IPS-15b (cell line): ENCODE measurements around the gene CA11.
"Not testable (repeated sequence)": the region's sequence is repeated elsewhere in the genome, so short reads cannot be mapped to it uniquely, and the experiment has no call there.

Source experiments
- H3K27me3 ChIP-seq: one replicate; pipeline ENCODE4 v1.6.1; 2013; ENCODE audit warnings: low read length; ENCODE audit not compliant: control insufficient read depth, insufficient read depth
- H3K36me3 ChIP-seq: one replicate; pipeline ENCODE4 v1.6.1; 2013; ENCODE audit warnings: low read length; ENCODE audit not compliant: control insufficient read depth, insufficient read depth
- H3K4me1 ChIP-seq: one replicate; pipeline ENCODE4 v1.6.1; 2013; ENCODE audit warnings: mild to moderate bottlenecking, low read length; ENCODE audit not compliant: control insufficient read depth, insufficient read depth
- H3K4me3 ChIP-seq: one replicate; pipeline ENCODE4 v1.5.1; 2013; ENCODE audit warnings: low read depth, low read length
- H3K9ac ChIP-seq: one replicate; pipeline ENCODE4 v1.6.1; 2013; ENCODE audit warnings: low read depth, mild to moderate bottlenecking, low read length
- H3K9me3 ChIP-seq: one replicate; pipeline ENCODE4 v1.6.1; 2013; ENCODE audit warnings: mild to moderate bottlenecking, low read length; ENCODE audit not compliant: control insufficient read depth, insufficient read depth

CA11 gene

DNA sequence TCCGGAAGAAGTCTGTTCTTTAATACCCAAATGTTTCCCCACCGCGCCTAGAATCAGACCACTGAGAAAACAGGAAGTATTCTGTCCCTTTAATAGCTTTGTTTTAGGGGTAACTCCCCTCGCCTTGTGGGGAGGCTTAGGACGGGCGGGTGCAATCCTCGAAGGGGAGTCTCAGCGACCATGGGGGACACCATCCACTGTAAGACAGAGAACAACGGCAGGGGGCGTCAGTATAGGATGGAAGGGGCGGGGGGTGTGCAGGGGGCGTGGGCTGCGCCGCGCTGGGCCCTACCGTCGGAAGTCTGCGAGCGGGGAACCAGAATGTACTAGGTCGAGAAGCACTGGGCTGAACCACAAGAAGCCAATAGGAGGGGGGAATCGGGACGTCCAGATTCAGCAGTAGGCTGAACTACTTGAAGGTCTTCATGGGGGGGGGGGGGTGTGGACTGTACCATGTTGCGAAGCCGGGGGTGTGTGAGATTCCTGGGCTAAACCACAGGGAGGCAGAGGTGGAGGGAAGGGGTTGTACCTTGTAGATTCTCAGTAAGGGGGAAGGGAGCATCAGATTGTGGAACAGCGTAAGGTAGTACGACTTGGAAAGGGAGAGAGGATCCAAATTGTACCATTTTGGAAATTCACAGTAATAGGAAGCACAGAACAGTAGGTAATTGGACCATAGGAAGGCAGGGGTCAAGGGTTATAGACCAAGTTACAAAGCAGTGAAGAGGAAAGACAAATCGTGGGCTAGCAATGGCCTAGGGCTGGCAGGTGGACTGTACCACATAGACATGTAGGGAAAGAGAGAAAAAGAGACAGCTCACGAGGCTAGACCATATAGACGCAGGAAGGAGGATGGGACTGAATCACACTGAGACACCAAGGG is 7.8 kb downstream of the CA11 start:
- Histone ChIP-seq H3K9me3 (no peaks in the 10 kb centered on the region), H3K9ac (peak overlapping the region; percentile 87), H3K36me3 (no peaks in the 10 kb centered on the region), H3K4me3 (peak overlapping the region; percentile 84), H3K4me1 (peaks cover 11% of the 10 kb centered on the region), H3K27me3 (no peaks in the 10 kb centered on the region)

DNA sequence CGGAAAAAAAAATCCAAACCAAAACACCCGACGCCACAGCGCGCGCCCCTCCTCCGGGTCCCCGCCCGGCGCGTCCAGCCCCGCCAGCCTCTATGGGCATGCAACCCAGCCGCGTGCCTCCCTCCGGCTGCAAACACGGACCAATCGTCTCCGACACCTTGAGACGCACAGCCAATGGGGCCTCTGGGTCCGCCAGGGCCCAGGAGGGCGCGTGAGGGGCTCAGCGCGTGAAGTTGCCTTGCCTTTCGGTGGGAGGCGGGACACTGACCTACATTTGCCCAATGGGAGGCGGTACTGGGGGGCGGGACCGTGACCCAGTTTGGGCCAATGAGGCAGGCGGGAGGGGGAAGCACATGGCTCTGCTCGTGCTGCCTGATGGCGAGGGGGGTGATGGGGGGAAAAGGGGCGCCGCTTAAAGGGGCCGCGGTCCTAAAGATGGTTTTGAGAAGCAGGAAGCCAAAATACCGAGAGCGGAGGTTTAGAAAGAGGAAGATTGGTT is 8.5 kb downstream of the CA11 start:
- Histone ChIP-seq H3K27me3 (no peaks in the 10 kb centered on the region), H3K4me3 (peak overlapping the region; percentile 78), H3K9ac (peak overlapping the region; percentile 87), H3K9me3 (no peaks in the 10 kb centered on the region), H3K4me1 (peaks cover 11% of the 10 kb centered on the region), H3K36me3 (peaks cover 3% of the 10 kb centered on the region)

DNA sequence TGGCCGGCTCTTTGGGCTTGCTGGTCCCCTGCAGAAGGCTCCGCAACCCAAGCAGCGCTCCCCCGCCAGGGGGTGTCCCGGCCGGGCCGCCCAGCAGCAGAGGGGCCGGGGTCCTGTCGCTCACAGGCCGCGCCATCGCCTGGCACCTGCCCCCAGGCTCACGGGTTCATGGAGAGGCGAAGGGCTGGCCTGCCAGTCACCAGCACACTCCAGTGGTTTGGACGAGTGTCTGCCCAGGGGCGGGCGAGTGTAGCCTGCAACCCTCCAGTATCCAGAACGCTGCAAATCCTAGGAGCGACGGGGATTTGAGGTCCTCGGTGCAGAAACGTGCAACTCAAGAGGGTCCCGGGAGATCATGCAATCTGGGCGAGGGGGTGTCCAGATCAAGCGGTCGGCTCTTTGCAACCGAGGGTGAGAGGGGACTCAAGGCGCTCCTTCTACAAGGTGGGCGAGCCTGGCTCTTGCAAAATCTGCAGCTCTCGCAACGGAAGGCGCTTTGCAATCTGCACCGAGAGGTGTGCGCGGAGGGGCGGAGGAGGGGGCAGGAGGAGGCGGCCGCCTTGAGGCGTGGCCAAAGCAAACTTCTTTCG is 9.0 kb downstream of the CA11 start, which contains the start of gene DBP:
TSS of gene DBP (minus strand) at position 521 of the 590 bp plus-strand sequence. CDS start at position 136, 385 bp downstream.
- peak within 1 kb of the TSS; percentile 87 for H3K9ac ChIP-seq
- H3K4me1 ChIP-seq = peaks cover 11% of the 10 kb centered on the region
- no peaks in the 10 kb centered on the region for H3K9me3 ChIP-seq
- peak within 1 kb of the TSS; percentile 78 for H3K4me3 ChIP-seq
- peaks cover 6% of the 10 kb centered on the region for H3K36me3 ChIP-seq
- no peaks in the 10 kb centered on the region for H3K27me3 ChIP-seq

- no peaks in the 10 kb centered on the region for H3K9me3 ChIP-seq
- H3K36me3 ChIP-seq = peaks cover 6% of the 10 kb centered on the region
- H3K27me3 ChIP-seq = no peaks in the 10 kb centered on the region
- no peak overlapping the region for H3K9ac ChIP-seq
- H3K4me3 ChIP-seq = peak overlapping the region; percentile 71
- peaks cover 11% of the 10 kb centered on the region for H3K4me1 ChIP-seq
Measured at GRCh38 chr19:48635966-48636858, 9.8 kb downstream of the CA11 start.

- Histone ChIP-seq H3K9ac (no peak overlapping the region), H3K9me3 (no peaks in the 10 kb centered on the region), H3K27me3 (no peaks in the 10 kb centered on the region), H3K4me3 (peak overlapping the region; percentile 71), H3K36me3 (peaks cover 6% of the 10 kb centered on the region), H3K4me1 (peaks cover 11% of the 10 kb centered on the region)
Measured at GRCh38 chr19:48635263-48635965, 10.6 kb downstream of the CA11 start.

GRCh38 chr19:48634424-48635262 is 11.3 kb downstream of the CA11 start:
- no peaks in the 10 kb centered on the region for H3K9me3 ChIP-seq
- no peak overlapping the region for H3K9ac ChIP-seq
- H3K27me3 ChIP-seq = no peaks in the 10 kb centered on the region
- H3K36me3 ChIP-seq = peaks cover 6% of the 10 kb centered on the region
- peak overlapping the region; percentile 63 for H3K4me3 ChIP-seq
- H3K4me1 ChIP-seq = peaks cover 9% of the 10 kb centered on the region

DNA sequence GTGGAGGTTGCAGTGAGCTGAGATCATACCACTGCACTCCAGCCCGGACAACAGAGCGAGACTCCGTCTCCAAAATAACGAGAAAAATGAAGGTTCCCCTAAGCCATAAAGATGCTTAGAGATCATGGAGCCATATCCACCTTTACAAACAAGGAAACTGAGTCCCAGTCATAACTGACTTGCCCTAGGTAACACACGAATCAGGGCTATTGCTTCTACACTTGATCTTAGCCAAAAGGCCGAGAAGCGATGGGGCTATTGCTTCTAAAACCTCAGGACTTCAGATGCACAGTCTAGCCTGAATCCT is 12.0 kb downstream of the CA11 start:
- Histone ChIP-seq H3K9me3 (no peaks in the 10 kb centered on the region), H3K36me3 (peaks cover 6% of the 10 kb centered on the region), H3K27me3 (no peaks in the 10 kb centered on the region), H3K4me1 (peaks cover 9% of the 10 kb centered on the region), H3K4me3 (peak overlapping the region; percentile 6), H3K9ac (no peak overlapping the region)

DNA sequence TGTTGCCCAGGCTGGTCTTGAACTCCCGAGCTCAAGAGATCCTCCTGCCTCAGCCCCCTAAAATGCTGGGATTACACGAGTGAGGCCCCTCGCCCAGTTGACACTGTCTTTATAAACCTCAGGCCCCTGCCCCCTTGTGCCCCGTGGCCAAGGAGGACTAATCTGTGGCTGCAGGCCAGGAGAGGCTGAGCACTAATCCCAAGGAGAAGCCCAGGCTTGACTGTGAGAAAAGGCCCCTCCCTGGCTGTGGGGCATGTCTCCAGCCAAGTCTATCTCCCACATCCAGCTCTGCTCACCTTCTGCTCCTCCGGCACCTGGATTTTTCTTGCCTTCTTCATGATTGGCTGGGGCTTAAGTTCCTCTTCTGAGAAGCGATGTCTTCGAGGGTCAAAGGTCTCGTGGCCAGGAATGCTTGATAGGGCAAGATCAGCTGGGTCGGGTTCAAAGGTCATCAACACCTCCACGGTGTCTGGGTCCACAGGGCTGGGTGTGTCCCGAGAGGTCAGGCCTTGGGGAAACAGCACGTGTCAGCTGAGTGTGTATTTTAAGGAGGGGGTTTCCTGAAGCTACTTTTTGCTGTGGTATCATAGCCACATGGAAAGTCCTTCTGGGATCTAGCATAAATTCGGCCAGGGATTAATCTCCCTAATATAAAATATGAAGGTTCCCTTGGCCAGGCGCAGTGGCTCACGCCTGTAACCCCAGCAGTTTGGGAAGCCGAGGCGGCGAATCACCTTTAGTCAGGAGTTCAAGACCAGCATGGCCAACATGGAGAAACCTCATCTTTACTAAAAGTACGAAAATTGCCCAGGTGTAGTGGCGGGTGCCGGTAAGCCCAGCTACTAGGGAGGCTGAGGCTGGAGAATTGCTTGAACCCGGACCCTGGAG is 12.6 kb downstream of the CA11 start:
- H3K9me3 ChIP-seq = no peaks in the 10 kb centered on the region
- H3K4me1 ChIP-seq = peaks cover 7% of the 10 kb centered on the region
- no peak overlapping the region for H3K4me3 ChIP-seq
- no peak overlapping the region for H3K9ac ChIP-seq
- H3K27me3 ChIP-seq = no peaks in the 10 kb centered on the region
- peaks cover 6% of the 10 kb centered on the region for H3K36me3 ChIP-seq

- Histone ChIP-seq H3K4me1 (peaks cover 6% of the 10 kb centered on the region), H3K9me3 (no peaks in the 10 kb centered on the region), H3K9ac (no peak overlapping the region), H3K27me3 (no peaks in the 10 kb centered on the region), H3K36me3 (peaks cover 6% of the 10 kb centered on the region), H3K4me3 (no peak overlapping the region)
Measured at GRCh38 chr19:48632692-48633147, 13.3 kb downstream of the CA11 start.

- not testable (repeated sequence) for H3K36me3 ChIP-seq, H3K9ac ChIP-seq, H3K27me3 ChIP-seq, H3K4me3 ChIP-seq, H3K9me3 ChIP-seq, H3K4me1 ChIP-seq
Measured at GRCh38 chr19:48632286-48632685, 13.7 kb downstream of the CA11 start.
